Measurements from ENCODE around the gene ZNF682. TPM values are rescaled to one million over a fixed set of nuclear protein-coding genes. Genes with fewer than 3 reads are reported as not detected.
"Not testable (repeated sequence)": the region's sequence is repeated elsewhere in the genome, so short reads cannot be mapped to it uniquely, and the experiment has no call there.

ZNF682 gene
- 0.98 TPM in 1 of 2 replicates, not detected in the other for total RNA-seq (2014; rRNA removed; shearing (Covaris generic); ENCODE audit: low replicate concordance)

- in situ Hi-C loops (cut with HindIII; ENCODE audit: low pct_unique_long_range_greater_than_20kb, low sequenced_read_pairs) = no loop called here
- DNase-seq (ENCODE audit: low read depth) = peak; percentile 93
Measured at GRCh38 chr19:20039203-20039723, at the start of gene ZNF682. Gene ZNF682 (minus strand): TSS chr19:20039505. CDS start chr19:20039345, 160 bp downstream.

- DNase-seq (ENCODE audit: low read depth); in situ Hi-C loops (cut with HindIII; ENCODE audit: low pct_unique_long_range_greater_than_20kb, low sequenced_read_pairs): not testable (repeated sequence)
Measured at GRCh38 chr19:20082876-20083275, 43.6 kb upstream of the ZNF682 start.

- in situ Hi-C loops (cut with HindIII; ENCODE audit: low pct_unique_long_range_greater_than_20kb, low sequenced_read_pairs); DNase-seq (ENCODE audit: low read depth): not testable (repeated sequence)
Measured at GRCh38 chr19:20082232-20082833, 43.0 kb upstream of the ZNF682 start.

- in situ Hi-C loops (cut with HindIII; ENCODE audit: low pct_unique_long_range_greater_than_20kb, low sequenced_read_pairs) = no loop called here
- DNase-seq (ENCODE audit: low read depth) = no peak
Measured at GRCh38 chr19:20080656-20081055, 41.4 kb upstream of the ZNF682 start.

- in situ Hi-C loops (cut with HindIII; ENCODE audit: low pct_unique_long_range_greater_than_20kb, low sequenced_read_pairs) = no loop called here
- no peak for DNase-seq (ENCODE audit: low read depth)
Measured at GRCh38 chr19:20079476-20079875, 40.2 kb upstream of the ZNF682 start.

DNA sequence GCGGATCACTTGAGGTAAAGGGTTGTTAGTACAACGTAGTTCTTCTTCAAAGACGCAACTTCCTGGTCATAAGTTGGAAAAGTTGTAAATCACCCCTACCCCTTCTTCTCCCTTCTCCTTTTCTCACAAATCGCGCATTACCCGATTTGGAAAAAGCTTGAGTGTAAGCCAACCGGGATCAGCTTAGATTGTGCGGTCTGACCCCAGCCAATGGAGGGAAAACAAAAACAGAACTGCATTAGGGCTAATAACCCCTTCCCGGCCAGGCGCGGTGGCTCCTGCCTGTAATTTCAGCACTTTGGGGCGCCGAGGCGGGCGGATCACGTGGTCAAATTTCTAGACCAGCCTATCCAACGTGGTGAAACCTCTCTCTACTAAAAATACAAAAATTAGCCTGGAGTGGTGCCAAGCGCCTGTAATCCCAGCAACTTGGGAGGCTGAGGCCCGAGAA is 39.3 kb upstream of the ZNF682 start:
- DNase-seq (ENCODE audit: low read depth) = no peak
- in situ Hi-C loops (cut with HindIII; ENCODE audit: low pct_unique_long_range_greater_than_20kb, low sequenced_read_pairs) = no loop called here

DNA sequence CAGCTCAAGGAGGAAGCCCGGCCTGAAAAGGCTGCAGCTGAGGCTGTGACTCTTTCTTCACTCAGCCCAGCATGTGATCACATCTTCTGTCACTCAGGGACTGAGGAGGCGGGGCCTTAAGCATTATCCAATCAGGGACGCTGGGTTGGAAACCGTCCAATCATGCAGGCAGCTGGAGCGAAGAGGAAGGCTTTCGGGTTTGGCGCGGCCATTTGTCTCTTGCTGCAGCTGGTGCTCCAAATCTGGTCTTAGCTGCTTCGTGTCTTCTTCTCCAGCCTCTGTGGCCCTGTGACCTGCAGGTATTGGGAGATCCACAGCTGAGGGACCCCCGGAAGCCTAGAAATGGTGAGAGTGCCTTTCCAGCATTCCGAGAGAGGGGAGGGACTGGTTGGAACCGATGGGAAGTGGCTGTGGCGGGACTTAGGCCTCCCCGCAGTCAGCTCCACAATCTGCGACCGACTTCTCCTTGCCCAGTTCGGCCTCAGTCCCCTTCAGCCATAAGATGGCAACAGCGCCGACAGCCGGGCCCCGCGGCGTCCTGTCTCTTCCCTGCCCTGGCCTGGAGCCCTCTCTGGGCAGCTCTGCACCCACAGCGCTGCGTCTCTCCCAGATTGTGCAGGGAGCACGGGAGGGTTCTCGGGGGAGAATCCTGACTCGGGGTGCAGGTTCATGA is 38.6 kb upstream of the ZNF682 start, which contains the start of gene ZNF90:
Gene ZNF90, plus strand, starts transcription at position 210 of the 673 bp plus-strand sequence. Its CDS starts 133 bp downstream, at position 343.
- DNase-seq (ENCODE audit: low read depth) = peak; percentile 77
- in situ Hi-C loops (cut with HindIII; ENCODE audit: low pct_unique_long_range_greater_than_20kb, low sequenced_read_pairs) = no loop called here

GRCh38 chr19:20072936-20073335 is 33.6 kb upstream of the ZNF682 start:
- in situ Hi-C loops (cut with HindIII; ENCODE audit: low pct_unique_long_range_greater_than_20kb, low sequenced_read_pairs) = no loop called here

DNA sequence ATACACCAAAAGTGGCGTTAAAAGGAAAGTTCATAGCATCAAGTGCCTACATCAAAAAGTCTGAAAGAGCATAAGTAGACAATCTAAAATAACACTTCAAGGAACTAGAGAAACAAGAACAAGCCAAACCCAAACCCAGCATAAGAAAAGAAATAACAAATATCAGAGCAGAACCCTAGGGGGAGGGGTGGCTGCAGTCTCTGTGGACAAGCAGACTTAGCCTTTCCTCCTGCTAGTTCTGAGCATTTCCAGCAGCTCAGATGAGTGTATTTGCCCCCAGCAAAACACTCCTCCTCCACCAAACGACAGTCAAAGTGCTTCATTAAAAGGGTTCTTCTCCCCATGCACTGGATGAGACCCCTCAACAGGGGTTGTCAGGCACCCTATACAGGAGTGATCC is 31.4 kb upstream of the ZNF682 start:
- in situ Hi-C loops (cut with HindIII; ENCODE audit: low pct_unique_long_range_greater_than_20kb, low sequenced_read_pairs) = no loop called here
- DNase-seq (ENCODE audit: low read depth) = no peak

More at GRCh38 chr19:20072936-20073335, 33.6 kb upstream of the ZNF682 start:
- no peak for DNase-seq (ENCODE audit: low read depth)

- DNase-seq (ENCODE audit: low read depth); in situ Hi-C loops (cut with HindIII; ENCODE audit: low pct_unique_long_range_greater_than_20kb, low sequenced_read_pairs): not testable (repeated sequence)
Measured at GRCh38 chr19:20068559-20068958, 29.3 kb upstream of the ZNF682 start.

DNA sequence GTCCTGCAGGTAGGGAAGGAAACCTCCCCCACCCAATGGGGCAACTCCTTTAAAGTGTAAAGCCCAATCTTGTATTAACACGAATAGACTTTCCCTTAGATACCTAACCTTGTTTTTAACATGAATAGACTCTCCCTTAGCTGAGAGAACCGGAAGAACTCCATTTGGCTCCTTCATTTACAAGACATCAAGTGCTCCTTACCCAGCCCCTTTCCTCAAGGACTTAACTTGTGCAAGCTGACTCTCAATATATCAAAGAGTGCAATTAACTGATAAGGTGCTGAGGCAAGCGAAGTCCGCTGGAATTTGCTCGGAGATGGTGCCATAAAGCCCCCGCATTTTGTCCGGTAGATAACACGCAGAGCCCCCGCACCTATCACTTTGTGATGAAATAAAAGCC is 28.6 kb upstream of the ZNF682 start:
- no peak for DNase-seq (ENCODE audit: low read depth)
- in situ Hi-C loops (cut with HindIII; ENCODE audit: low pct_unique_long_range_greater_than_20kb, low sequenced_read_pairs) = no loop called here

DNA sequence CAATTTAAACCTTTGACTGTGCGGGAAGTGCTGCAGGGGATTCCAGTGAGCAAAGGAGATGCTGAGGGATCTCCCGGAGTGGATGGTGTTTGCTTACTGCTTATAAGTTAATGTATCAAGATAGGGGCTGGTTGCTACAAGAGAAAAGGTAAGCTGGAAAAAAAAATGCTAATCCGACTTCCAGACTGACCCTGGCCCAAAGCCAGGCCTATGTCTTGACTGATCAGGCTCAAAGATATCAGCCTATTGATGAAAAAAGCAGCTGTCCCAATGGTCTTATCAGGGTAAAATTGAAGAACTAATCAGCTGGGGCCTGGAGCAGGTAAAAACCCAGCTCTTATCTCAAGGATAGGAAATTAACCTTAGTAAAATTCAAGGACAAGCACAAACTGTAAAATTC is 27.6 kb upstream of the ZNF682 start:
- in situ Hi-C loops (cut with HindIII; ENCODE audit: low pct_unique_long_range_greater_than_20kb, low sequenced_read_pairs) = no loop called here

GRCh38 chr19:20060282-20060681 is 21.0 kb upstream of the ZNF682 start:
- no peak for DNase-seq (ENCODE audit: low read depth)
- in situ Hi-C loops (cut with HindIII; ENCODE audit: low pct_unique_long_range_greater_than_20kb, low sequenced_read_pairs) = no loop called here

More for the DNA sequence above, 27.6 kb upstream of the ZNF682 start:
- no peak for DNase-seq (ENCODE audit: low read depth)

- DNase-seq (ENCODE audit: low read depth); in situ Hi-C loops (cut with HindIII; ENCODE audit: low pct_unique_long_range_greater_than_20kb, low sequenced_read_pairs): not testable (repeated sequence)
Measured at GRCh38 chr19:20058738-20059137, 19.4 kb upstream of the ZNF682 start.

DNA sequence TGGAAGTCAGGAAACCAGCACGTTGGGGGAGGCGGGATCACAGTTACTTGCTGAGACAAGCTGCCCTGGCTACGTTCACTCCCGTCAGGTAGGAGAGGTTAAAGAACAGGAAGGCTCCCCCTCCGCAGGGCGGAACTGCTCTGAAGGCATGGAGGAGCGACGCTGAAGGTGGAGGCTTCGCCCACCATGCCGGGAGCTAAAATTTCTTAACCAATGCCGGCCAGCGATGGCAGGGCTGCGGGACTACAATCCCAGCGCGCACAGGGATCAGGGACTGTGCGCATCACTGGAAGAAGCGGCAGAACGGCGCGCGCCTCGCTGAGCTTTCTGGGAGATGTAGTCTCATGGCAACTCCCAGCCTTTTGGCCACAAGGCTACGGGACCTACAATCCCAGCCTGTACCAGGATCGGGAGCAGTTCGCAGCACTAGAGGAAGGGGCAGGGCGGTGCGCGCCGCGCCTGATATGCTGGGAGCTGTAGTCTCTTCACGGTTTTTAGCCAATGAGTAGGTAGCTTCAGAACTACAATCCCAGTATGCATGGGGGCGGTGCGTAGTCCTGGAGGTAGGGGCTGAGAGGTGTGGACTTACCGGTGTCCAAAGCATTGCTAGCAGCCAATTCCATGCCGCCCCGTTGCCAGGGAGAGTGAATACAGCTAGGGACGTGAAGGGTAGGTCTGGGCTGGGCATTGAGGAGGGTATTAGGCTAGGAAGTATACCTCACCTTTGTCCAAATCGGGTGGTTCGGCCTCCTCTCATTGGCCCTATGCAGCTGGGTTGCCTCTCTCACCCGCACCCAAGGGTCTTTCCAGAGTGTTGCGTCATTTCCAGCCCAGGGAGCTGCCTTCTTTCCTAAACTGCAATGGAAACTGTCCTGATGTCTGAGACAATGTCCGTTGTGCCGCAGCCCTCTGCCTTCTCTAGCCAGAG is 12.8 kb upstream of the ZNF682 start:
- DNase-seq (ENCODE audit: low read depth) = peak; percentile 99
- in situ Hi-C loops (cut with HindIII; ENCODE audit: low pct_unique_long_range_greater_than_20kb, low sequenced_read_pairs) = no loop called here

- DNase-seq (ENCODE audit: low read depth); in situ Hi-C loops (cut with HindIII; ENCODE audit: low pct_unique_long_range_greater_than_20kb, low sequenced_read_pairs): not testable (repeated sequence)
Measured at GRCh38 chr19:20045742-20046141, 6.4 kb upstream of the ZNF682 start.

DNA sequence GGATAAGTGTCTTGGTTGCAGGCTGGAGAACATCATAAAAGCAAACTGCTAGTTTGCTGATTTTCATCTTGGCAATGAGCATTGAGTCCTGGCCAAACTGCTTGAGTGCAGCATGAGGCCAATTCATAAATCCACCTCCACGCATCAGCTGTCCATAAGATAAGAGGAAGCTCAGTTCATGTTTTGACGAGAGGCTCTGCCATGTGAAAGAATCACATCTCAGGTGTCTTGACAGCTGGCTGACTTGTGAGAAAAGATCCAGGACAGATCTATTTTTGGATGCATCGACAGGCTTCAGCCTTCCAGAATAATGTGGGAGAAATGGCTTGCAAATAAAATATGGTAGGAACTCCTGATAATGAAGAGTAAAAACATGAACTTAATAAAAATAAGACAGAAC is 5.4 kb upstream of the ZNF682 start:
- no peak for DNase-seq (ENCODE audit: low read depth)
- in situ Hi-C loops (cut with HindIII; ENCODE audit: low pct_unique_long_range_greater_than_20kb, low sequenced_read_pairs) = no loop called here
